ENCODE measurements around the gene RPL11.
"Not testable (repeated sequence)": the region's sequence is repeated elsewhere in the genome, so short reads cannot be mapped to it uniquely, and the experiment has no call there.

Gene RPL11

GRCh38 chr1:23667411-23667810 is 24.2 kb upstream of the RPL11 start:
- TF ChIP-seq CTCF (IDR thresholded peaks at IDR 0.05; ENCODE audit: low read depth, low read length), result no peak
- DNase-seq (ENCODE audit: extremely low read depth, low read depth), result no peak

GRCh38 chr1:23670709-23671108 is 20.9 kb upstream of the RPL11 start:
- no peak for DNase-seq (ENCODE audit: extremely low read depth, low read depth)
- no peak for TF ChIP-seq CTCF (IDR thresholded peaks at IDR 0.05; ENCODE audit: low read depth, low read length)

GRCh38 chr1:23673086-23673813 is 18.4 kb upstream of the RPL11 start:
- no peak for DNase-seq (ENCODE audit: extremely low read depth, low read depth)
- no peak for TF ChIP-seq CTCF (IDR thresholded peaks at IDR 0.05; ENCODE audit: low read depth, low read length)

- no peak for DNase-seq (ENCODE audit: extremely low read depth, low read depth)
These were observed 11.8 kb upstream of the RPL11 start for GRCh38 chr1:23679815-23680214.

GRCh38 chr1:23682946-23683345 is 8.7 kb upstream of the RPL11 start:
- no peak for DNase-seq (ENCODE audit: extremely low read depth, low read depth)
- no peak for TF ChIP-seq CTCF (IDR thresholded peaks at IDR 0.05; ENCODE audit: low read depth, low read length)

More at GRCh38 chr1:23679815-23680214, 11.8 kb upstream of the RPL11 start:
- no peak for TF ChIP-seq CTCF (IDR thresholded peaks at IDR 0.05; ENCODE audit: low read depth, low read length)

- TF ChIP-seq CTCF (IDR thresholded peaks at IDR 0.05; ENCODE audit: low read depth, low read length), result no peak
- no peak for DNase-seq (ENCODE audit: extremely low read depth, low read depth)
These were observed 7.2 kb upstream of the RPL11 start for GRCh38 chr1:23684415-23684814.

GRCh38 chr1:23685197-23685596 is 6.4 kb upstream of the RPL11 start:
- not testable (repeated sequence) for DNase-seq (ENCODE audit: extremely low read depth, low read depth)

GRCh38 chr1:23687680-23688079 is 3.9 kb upstream of the RPL11 start:
- not testable (repeated sequence) for DNase-seq (ENCODE audit: extremely low read depth, low read depth)

GRCh38 chr1:23688281-23688680 is 3.3 kb upstream of the RPL11 start:
- DNase-seq (ENCODE audit: extremely low read depth, low read depth), result not testable (repeated sequence)
